Left hindlimb (tissue), 1 donor: ENCODE data around the gene CSF1.

Source experiments
- DNase-seq: peaks from one replicate; pipeline ENCODE4 v3.0.0-alpha.2; 2018

The CSF1 gene

DNA sequence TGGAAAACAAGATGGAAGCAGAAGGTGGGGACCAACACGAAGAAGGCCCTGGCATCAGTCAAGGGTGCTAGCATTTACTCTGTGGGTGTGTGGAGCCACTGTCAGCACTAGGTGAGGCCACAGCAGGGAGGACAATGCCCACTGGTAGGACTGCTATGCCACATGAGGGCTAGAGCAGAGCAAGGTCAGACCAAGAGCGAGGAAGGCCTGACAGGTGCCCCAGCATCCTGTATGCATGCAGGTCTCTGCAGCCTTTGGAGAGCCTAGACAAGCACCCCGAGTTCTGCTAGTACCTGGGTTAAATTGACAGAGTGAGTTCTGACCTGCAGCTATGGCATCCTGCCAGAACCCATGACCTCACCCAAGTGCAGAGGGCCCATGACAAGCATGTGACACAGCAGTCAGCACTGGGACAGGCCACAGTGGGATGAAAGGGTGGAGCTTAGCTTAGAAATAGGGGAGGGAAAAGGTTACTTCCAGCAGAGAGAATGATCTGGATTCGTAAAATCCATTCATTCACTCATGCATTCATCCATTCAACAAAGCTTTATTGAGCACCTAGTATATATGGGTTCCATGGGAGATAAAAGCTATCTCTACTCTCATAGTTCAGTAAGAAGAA lies 9.0 kb upstream of the CSF1 start:
- no peak for DNase-seq

DNA sequence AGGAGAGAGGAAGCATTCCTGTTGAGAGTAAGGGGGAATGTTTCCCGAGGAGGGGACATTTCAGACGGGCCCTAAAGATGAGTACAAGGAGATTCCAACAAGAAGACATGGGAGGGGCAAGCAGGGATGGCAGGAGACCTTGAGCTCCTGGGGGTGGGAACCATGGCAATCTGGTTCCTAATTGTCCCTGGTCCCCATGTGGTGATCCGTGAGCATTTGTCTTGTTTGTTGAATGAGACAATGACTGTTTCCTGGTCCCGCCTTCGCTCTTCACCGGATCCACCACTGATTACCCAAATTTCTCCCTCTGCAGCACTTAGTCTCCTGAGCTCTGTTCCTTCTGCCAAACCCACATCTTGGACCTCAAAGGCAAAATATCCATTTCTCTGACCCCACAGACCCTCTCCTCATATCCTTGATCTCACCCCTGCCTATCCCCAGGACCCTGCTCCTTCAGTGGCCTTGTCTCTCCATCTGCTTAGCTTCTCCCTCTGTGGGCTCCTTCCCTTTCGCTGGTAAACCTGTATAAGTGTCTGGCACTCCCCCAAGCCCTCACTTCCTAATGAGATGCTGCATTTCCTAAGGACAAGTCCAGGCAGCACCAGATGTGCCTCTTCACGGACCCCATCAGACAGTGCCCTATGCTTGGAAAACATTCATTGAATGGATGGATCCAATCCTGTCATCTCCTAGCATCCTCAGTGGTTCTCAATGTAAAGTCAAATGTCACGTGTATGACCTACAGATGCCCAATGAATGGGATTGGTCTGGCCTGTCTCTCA lies 8.3 kb upstream of the CSF1 start:
- no peak for DNase-seq

DNA sequence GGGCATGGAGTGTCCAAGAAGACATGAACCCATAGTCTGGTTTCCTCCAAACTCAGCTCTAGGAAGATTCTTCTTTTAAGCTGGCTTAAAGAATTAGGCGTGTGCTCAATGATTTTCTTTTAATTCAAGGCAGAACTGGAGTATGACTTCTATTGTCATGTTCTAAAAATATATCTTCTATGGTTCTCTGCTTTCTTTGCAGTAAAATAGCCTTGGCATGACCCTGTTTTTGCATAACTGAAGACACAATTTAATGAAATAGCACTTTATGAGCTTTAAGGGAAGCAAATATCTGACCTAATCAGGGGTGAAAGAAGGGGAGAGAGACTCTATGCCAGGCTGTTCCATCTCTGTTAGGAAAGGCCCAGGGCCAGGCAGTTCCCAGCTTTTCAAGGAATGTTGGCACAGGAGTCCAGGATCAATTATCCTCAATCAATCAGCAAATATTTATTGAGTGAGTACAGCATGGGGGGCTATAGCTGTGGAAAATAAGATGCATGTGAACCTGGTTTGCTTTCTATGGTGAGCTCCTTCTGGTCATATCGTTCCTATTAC lies 7.2 kb upstream of the CSF1 start:
- DNase-seq, result no peak

DNA sequence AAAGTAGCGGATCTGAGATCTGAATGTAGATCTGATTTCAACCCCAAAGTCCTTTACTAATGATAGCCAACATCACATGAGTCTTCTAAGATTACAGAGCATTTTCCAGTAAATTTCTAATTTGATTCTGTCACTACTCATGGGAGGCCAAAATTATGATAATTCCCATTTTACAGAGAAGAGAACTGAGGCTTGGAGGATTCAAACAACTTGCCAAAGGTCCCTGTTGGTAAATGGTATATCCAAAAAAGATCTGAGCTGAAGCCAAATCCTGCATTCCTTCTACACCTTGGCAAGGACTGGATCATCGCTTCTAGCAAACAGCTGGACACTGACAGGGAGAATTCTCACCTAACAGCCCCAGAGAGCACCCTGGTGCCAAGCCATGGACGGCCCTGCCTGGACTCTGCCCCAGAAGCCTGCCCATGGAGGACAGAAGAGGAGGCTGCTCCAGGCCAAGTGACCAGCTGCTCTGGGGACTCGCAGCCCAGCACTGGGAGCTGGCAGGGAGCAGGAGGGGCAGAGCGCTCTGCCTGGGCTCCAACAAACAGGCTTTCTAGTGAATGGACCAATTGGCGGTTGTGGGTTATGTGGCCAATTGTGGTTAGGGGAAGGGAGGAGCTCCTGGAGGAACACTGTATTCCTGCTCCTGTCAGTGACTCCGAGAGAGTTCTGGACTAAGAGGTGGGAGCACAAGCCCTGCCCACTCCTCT lies 6.4 kb upstream of the CSF1 start:
- peak; percentile 73 for DNase-seq

DNA sequence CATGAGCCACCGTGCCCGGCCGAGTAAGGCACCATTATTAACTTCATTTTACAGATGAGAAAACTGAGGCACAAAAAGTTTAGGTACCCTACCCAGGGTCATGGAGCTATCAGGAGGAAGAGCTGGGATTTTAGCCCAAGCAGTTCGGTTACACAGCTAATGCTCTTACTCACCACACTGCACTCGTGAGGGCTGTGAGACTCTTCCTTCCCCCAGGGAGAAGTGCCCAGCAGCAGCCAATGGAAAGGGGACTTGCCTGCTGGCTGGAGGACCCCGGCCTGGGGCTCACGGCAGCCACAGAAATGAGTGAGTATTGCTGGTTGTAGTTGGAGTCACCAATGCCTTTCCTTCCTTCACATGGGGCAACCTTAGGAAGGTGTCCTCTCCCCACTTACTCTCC lies 5.2 kb upstream of the CSF1 start:
- no peak for DNase-seq

DNA sequence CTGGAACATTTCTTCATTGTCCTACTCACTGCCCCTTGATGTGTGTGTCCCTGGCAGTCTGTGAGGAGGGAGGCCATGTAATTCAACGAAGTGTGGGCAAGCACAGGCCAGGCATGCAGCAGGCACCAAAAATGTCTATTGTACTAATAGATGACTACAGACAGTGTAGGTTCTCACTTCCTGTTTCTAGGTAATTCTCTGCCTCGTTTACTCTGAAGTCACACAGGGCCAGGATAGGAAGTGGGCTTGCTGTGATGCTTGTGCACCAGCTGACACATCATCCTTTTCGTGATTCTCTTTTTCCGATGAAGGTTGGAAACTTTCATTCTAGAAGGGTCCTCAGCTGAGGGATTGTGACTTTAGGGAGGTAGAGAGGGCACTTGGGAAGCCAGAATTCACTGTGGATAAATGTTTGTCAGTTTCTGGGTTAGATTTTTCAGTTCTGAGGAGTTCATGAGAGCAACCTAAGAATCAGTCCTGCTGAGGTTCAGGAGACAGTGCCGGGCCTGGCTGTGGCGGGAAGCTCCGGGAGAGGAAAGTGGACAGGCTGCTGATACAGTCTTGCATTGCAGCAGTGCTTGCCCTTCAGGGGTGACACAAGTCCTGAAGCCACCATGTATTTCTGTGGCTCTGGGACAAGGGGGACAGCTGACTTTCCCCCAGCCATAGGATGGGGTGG lies 4.3 kb upstream of the CSF1 start:
- no peak for DNase-seq

DNA sequence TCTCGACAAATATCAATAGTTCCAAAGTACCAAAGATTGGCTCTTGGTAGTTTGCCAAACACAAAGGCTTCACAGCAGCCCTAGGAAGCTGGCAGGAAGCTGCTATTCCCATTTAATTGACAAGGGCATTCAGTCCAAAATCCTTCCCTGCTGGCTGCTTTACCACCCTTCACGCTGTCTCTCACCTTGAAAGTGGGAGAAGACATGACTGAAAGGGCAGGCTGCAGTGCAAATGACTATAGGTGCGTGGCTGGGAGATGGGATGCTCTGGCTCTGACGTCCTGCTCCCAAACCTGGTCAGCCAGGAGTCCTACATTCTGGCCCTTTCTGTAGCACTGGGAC lies 3.8 kb upstream of the CSF1 start:
- DNase-seq, result no peak

DNA sequence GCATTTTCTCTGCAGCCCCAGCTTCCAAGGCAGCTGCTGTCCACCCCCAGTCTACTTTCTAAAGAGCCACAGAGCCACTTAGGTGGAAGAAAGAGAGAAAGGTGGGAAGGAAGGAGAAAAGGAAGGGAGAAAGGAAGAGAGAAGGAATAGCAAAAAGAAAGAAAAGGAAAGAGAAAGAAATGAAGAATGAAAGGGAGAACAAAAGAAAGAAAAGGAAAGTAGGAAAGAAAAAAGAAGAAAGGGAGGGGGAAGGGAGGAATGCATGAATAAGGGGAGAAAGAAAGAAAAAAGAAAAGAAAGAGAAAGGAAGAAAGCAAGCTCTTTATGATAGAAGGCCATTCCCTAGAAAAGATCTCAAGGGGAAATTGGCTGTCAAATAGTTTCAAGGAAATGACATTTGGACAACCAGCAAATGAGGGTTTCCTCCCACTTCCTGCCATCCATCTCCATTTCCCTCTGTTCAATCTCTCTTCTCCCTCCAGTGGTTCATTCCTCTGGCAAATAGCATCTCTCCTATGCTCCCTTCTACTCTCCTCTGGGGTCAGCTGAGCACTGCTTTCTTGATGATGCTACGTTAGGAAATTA lies 3.4 kb upstream of the CSF1 start:
- DNase-seq, result no peak

DNA sequence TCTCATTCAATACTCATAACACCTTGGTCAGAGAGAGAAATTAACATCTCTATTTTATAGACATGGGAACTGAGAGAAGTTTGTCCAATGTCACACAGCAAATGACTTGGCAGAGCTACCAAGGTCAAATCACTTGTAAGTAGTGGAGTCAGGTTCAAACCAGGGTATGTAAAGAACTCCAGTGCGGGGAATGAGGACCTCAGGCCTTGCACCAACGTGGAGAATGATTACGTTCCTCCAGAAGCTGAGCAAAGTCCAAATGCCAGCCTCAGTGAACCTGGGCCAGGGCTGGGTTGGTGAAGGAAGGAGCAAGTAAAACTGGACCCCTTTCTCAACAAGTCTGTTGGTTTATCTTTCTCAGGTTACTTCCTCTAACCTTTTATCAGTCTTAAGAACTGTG lies 1.8 kb upstream of the CSF1 start:
- no peak for DNase-seq

DNA sequence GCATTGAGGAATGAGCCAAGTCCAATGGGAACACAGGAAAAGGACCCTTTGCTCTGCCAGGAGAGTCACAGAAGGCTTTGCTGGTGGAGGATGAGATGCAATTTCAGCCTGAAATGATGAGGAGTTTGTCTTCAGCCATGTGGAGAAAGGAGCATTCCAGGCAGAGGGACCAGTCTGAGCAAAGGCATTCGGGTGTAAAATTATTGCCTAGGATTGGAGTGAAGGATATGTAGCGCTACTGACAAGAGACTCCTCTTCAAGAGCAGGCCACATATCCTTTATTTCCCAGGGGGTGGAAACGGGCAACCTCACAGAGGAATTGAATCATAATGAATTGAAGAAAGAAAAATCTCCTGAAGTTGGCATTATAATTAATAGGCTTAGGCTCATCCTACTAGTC lies 1.1 kb upstream of the CSF1 start:
- no peak for DNase-seq

DNA sequence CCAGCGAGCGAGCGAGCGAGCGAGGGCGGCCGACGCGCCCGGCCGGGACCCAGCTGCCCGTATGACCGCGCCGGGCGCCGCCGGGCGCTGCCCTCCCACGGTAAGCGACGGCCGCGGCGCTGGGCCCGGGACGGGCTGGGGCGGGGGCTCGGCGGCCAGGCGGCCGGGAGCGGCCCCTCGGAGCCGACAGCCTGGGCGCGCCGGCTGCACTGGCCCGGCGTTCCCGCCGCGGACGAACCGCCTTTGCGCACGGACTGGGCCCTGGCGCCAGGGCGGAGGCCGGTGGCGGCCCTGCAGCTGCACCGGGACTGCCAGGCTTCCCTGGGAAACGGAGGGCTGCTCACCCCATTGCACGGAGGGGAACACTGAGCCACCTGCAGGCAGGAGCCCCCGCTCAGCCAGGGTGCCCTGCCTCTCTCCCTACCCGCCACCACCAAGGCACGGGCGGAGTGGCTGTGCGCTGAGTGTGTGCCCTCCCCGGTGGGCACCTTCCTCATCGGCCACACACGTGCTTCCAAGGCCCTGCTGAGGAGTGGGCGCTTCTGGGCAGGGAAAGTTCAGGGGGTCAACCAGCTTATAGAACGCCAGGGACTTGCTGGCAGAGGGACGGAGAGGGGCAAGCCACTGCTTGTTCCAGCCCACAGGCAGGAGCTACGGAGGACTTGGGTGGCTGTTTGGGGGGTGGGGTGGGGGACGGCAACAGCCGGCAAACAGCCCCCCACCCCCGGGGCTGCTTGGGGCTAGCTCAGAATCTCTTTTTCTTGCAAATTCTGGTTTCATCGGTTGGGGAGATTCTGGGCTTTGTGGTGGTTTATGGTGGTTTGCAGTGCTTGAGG lies 532 bp downstream of the CSF1 start:
- peak; percentile 56 for DNase-seq

DNA sequence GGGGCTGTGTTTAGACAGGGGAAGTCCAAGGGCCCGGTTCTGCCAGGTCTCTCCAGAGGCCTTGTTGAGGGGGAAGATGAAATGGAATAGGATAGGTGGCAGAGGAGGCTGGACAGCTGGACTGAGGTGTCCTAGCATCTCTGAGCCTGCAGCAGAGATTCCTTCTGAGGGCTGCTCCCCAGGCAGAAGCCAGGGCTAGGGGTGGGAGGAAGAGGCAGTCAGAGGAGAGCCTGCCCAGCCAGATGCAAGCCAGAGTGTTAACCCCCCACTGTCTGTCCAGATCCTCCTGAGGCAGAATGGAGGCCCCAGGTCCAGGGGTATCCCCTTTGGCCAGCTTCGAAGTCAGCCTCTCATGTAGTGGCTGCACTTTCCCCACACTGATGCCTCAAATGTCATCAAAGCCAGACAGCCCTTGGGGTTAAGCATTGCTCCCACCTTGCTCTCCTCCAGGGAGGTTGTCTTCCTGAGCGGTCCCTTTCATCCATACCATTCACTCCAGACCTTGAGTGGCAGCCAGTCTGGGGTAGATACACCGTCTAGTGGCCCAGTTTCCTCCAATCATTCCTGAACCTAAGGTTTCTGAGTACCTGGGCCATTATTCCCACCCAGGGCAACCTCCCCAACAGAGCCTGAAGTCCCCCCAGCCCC lies 1.7 kb downstream of the CSF1 start:
- no peak for DNase-seq

DNA sequence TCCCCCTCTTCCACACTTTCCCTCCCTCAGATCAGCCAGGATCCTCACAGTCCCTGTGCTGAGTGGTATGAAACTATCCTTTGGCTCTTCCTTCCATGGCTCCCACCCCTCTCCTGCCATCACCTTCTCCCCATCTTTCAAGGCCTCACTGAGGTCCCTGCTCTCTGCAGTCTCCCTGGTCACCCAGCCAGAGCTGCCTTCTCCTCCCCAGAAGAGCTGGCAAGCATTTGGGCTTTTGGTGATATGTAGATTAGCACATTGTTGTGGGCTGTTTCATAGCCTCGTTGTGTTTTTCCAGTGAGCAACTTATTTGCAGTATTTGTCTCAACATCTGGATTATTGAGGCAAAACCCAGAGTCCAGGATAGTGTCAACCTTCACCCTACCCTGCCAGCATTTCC lies 2.2 kb downstream of the CSF1 start:
- DNase-seq, result no peak

DNA sequence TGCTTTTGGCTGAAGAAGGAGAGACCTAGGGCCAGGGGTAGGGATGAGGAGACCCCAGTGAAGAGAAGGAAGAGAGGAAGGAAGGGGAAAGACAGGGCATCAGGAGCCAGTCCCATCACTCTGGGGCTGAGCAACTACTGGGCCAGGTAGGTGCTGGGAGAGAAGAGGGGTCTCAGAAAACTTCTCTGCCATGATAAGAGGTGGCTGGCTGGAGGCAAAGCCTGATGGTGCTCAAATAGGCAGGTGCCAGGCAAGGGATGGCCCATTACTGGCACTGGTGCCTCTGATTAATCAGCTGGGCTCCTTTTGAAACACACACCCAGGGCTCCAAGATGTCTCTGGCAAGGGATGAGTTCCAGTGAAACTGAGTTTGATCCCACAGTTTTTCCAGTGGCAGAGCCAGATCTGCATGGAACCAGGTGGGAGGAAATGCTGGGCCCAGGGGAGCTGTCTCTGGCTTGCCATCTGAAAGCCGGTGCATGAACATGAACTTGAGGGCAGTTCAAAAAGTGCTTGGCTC lies 2.8 kb downstream of the CSF1 start:
- no peak for DNase-seq

DNA sequence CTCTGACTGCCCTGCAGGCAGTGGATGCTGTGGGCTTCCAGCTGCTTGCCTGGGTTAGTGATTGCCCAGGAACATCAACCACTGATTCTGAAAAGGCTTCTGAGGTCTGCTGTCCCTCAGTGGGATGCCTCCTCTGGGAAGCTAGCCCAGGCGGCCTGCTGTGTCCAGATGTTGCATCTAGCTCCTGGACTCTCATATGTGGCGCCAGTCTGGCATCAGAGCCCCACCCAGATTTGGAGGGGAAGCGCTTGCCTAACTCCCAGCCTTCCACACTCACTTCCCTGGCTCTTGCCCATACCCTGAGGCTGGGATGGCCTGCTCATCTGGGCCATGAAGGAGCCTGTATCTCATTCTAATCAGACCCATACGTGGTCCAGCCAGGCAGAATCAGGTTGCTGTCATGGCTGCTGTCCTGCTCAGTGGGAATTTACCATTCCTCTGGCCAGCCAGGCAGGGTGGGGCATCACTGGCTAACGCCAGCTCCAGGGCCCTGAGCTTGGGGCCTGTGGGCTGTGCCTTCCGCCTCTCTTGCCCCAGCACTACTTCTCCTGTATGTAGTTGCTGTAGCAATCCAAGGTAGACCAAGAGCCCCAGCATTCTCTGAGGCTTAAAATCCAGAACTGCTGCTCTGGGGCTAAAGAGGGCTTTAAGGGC lies 4.1 kb downstream of the CSF1 start:
- DNase-seq, result peak; percentile 34

DNA sequence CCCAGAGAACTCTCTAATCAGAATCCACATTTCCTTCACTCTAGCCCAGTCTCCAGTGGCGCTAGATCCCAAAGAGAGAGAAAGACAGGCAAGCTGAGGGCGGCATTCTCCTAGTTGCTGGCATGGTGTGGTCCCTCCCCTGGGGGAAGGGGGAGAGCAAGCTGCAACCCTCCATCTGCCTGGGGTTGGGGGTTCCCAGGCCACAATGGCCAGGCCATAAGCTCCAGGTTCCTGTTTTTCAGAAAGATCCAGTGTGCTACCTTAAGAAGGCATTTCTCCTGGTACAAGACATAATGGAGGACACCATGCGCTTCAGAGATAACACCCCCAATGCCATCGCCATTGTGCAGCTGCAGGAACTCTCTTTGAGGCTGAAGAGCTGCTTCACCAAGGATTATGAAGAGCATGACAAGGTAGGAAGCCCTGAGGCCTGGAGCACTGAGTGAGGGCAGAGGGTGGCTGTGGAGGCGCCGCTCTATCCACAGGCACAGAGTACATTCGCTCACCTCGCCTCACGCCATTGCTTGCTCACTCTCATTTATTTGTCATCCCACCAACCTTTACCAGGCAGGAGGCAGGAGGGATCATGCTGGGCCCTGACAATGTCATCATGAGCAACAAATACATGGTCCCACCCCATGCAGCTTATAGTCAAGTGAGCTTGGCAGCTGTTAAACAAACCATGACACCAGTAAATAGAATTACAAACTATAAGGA lies 6.6 kb downstream of the CSF1 start:
- DNase-seq, result peak; percentile 6

DNA sequence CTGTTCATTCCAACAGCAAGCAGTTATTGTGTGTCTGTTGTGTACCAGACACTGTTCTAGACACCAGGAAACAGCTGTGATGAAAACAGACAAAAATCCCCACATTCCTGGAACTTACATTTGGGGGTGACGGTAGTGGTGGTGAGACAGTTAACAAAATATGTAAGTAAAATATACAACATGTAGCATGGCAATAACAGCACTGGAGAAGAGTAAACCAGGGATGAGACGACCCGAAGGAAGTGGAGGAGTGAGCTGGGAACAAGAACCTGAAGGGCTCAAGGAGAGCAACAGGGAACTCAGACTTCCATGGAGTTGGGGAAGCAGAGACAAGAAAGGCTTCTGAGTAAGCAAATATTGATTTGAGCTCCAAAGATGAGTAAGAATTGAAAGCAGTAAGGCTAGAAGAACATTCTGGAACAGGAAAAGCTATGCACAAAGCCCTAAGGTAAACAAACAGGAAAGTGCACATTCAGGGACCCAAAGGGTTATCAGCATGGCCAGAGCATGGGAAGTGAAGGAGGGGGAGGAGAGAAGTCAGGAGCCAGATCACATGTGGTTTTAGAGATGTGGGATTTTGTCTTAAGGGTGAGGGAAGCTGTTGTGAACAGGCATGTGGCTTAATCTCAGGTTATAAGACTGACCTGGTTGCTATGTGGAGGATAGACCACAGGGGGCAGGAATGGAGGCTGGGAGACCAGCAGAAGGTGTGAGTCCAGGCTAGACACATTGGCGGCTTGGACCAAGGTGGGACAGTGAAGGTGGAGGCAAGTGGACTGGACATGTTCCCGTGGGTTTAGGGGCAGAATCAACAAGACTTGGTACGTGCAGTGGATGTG lies 7.3 kb downstream of the CSF1 start:
- DNase-seq, result peak; percentile 8

DNA sequence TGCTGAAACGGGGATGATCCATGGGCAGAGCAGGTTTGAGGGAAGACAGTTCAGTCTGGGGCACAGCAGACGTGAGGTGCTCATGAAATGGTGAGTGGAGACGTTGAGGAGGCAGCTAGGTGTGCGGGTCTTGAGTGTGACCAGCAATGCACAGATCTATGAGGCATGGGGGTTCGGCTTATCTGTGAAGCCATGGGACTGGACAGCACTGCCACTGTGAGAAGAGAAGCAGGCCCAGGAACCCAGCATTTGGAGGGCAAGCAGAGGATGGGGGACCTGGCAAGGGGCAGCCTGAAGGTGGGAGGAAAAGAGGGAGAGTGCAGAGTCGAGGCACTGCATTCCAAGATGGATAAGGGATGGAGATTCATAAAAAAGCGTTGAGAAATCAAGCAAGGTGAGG lies 8.0 kb downstream of the CSF1 start:
- DNase-seq, result peak; percentile 4

DNA sequence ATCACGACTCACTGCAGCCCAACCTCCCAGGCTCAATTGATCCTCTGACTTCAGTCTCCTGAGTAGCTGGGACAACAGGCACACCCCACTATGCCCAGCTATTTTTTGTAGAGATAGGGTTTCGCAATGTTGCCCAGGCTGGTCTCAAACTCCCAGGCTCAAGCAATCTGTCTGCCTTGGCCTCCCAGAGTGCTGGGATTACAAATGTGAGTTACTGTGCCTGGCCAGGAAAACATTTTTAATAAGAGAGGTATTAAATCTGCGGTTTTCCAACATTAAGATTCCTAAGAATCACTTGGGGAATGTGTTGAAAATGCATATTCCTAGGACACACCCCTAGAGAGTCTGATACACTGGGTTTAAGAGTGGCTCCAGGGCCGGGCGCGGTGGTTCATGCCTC lies 8.7 kb downstream of the CSF1 start:
- no peak for DNase-seq
